Neutrophil (primary cell): ENCODE results near the gene GLB1L.
A peak's percentile ranks its signal among the peaks of the same experiment; 100 is the strongest.

Experiments used
- H3K27ac ChIP-seq: fragments of 200-600 bp; sonication (generic); 2 replicates; pipeline ENCODE4 v1.5.1; 2016; ENCODE audit warnings: mild to moderate bottlenecking, moderate library complexity
- H3K27me3 ChIP-seq: fragments of 200-600 bp; sonication (generic); 2 replicates; pipeline ENCODE4 v1.6.0; 2016; ENCODE audit warnings: mild to moderate bottlenecking
- H3K36me3 ChIP-seq: fragments of 200-600 bp; sonication (generic); 2 replicates; pipeline ENCODE4 v1.5.1; 2017
- H3K4me1 ChIP-seq, 2 experiments: fragments of 200-600 bp in 1 of 2; sonication (generic) in 1 of 2; 1 replicate in 1 of 2; 2 replicates in 1 of 2; pipeline versions ENCODE4 v1.5.1 to v1.6.1; 2013 to 2016; ENCODE audit warnings: low read depth in 1 of 2, low read length in 1 of 2, mild to moderate bottlenecking in 1 of 2, moderate library complexity in 1 of 2; ENCODE audit not compliant: control insufficient read depth in 1 of 2, insufficient read depth in 1 of 2
- H3K4me3 ChIP-seq, 2 experiments: fragments of 200-600 bp in 1 of 2; sonication (generic) in 1 of 2; 1 replicate in 1 of 2; 2 replicates in 1 of 2; pipeline ENCODE4 v1.5.1; 2013 to 2016; ENCODE audit warnings: low read depth in 1 of 2, low read length in 1 of 2, mild to moderate bottlenecking in 1 of 2, moderate library complexity in 1 of 2
- H3K9me3 ChIP-seq: fragments of 200-600 bp; sonication (generic); 2 replicates; pipeline ENCODE4 v1.5.1; 2016
- CTCF ChIP-seq: fragments of 200-600 bp; sonication (generic); IDR thresholded peaks from 2 replicates; pipeline ENCODE4 v1.5.1; 2016; ENCODE audit warnings: antibody characterized with exemption

The GLB1L gene

GRCh38 chr2:219207884-219208740 lies 37.1 kb downstream of the GLB1L start:
- H3K4me3 ChIP-seq: peak overlapping the region; percentile 93 to 95
- H3K4me1 ChIP-seq: peaks cover 54 to 59% of the 10 kb centered on the region in 2 experiments
- H3K9me3 ChIP-seq: no peaks in the 10 kb centered on the region
- no peaks in the 10 kb centered on the region for H3K27me3 ChIP-seq
- peak overlapping the region; percentile 96 for H3K27ac ChIP-seq
- no peak for TF ChIP-seq CTCF
- peaks cover 36% of the 10 kb centered on the region for H3K36me3 ChIP-seq

- TF ChIP-seq CTCF: no peak
- peaks cover 30% of the 10 kb centered on the region for H3K36me3 ChIP-seq
- H3K4me1 ChIP-seq: peaks cover 54 to 59% of the 10 kb centered on the region in 2 experiments
- no peaks in the 10 kb centered on the region for H3K9me3 ChIP-seq
- H3K27me3 ChIP-seq: no peaks in the 10 kb centered on the region
- H3K27ac ChIP-seq: peak overlapping the region; percentile 96
- H3K4me3 ChIP-seq: peak overlapping the region; percentile 93 to 95
These were observed 37.9 kb downstream of the GLB1L start for GRCh38 chr2:219207134-219207883.

GRCh38 chr2:219206328-219207133 lies 38.7 kb downstream of the GLB1L start, which contains the start of gene ZFAND2B:
Gene ZFAND2B (plus strand): TSS chr2:219206782. CDS start chr2:219206988, 206 bp downstream.
- Histone ChIP-seq H3K9me3 (no peaks in the 10 kb centered on the region), H3K4me1 (peaks cover 53 to 55% of the 10 kb centered on the region in 2 experiments), H3K36me3 (peaks cover 28% of the 10 kb centered on the region), H3K4me3 (peak within 1 kb of the TSS; percentile 93 to 95), H3K27me3 (no peaks in the 10 kb centered on the region), H3K27ac (peak within 1 kb of the TSS; percentile 96)
- peak; percentile 76 for TF ChIP-seq CTCF

GRCh38 chr2:219205981-219206327 lies 39.3 kb downstream of the GLB1L start:
- TF ChIP-seq CTCF: no peak
- H3K4me3 ChIP-seq: peak overlapping the region; percentile 93 to 95
- H3K27ac ChIP-seq: peak overlapping the region; percentile 96
- H3K27me3 ChIP-seq: no peaks in the 10 kb centered on the region
- H3K36me3 ChIP-seq: peaks cover 28% of the 10 kb centered on the region
- H3K9me3 ChIP-seq: no peaks in the 10 kb centered on the region
- H3K4me1 ChIP-seq: peaks cover 47 to 51% of the 10 kb centered on the region in 2 experiments

GRCh38 chr2:219205165-219205538 lies 40.1 kb downstream of the GLB1L start:
- Histone ChIP-seq H3K9me3 (no peaks in the 10 kb centered on the region), H3K36me3 (peaks cover 21% of the 10 kb centered on the region), H3K4me3 (no peak overlapping the region), H3K27me3 (no peaks in the 10 kb centered on the region), H3K27ac (no peak overlapping the region), H3K4me1 (peaks cover 39 to 43% of the 10 kb centered on the region in 2 experiments)
- no peak for TF ChIP-seq CTCF
